ENCODE data around the gene ZNF529.

The ZNF529 gene

DNA sequence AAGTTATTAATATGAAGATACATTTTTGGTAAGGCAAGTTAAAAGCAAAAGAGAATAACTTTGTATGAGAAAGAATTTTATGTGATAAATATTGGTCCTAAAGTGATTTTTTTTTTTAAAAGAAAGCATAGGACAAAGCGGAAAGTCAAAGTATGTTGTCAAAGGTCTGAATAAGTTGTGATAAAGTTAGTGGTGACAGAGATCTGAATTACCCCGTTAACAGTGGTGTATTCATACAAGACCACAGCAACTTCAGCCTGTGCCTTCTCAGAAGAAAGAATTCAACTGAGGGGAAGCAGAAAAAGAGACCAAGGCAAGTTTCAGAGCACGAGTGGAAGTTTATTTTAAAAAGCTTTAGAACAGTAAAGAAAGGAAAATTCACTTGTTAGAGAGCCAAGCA lies 64.8 kb downstream of the ZNF529 start:
- DNase-seq: no peak

DNA sequence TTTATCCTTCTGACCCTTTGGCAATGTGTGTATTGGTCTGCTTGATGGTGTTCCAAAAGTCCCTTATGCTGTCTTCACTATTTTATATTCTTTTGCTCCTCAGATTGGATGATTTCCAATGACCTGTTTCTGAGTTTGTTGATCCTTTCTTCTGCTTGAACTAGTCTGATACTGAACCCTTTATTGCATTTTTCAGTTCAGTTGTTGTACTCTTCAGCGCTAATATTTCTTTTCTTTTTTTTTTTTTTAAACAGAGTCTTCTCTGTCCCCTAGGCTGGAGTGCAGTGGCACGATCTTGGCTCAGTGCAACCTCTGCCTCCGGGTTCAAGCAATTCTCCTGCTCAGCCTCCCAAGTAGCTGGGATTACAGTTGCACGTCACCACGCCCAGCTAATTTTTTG lies 71.1 kb downstream of the ZNF529 start:
- no peak for DNase-seq

DNA sequence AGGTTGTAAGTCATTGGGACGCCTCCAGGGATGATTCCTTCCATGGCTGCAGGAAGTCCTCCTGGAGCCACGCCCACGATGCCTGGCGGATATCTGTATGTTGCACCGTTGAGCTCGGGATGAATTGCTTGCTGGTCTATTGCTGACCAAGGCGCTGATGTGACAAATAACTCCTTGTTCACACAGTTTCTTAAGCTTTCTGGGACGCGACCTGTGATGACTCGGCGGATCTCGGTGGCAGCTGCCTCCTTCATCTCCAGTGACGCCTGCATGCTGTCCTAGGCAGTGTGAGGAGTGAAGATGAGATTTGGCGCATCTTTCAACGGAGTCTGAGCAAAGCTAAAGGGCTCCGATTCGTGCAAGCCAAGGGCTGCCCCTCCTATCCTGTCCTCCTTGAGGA lies 76.1 kb downstream of the ZNF529 start:
- DNase-seq: no peak
